Measurements from ENCODE around the gene PHOX2B. TPM values are rescaled to one million over a fixed set of nuclear protein-coding genes. Genes with fewer than 3 reads are reported as not detected.

Gene PHOX2B
- total RNA-seq, 1 experiment from 2014 or later = not detected

DNA sequence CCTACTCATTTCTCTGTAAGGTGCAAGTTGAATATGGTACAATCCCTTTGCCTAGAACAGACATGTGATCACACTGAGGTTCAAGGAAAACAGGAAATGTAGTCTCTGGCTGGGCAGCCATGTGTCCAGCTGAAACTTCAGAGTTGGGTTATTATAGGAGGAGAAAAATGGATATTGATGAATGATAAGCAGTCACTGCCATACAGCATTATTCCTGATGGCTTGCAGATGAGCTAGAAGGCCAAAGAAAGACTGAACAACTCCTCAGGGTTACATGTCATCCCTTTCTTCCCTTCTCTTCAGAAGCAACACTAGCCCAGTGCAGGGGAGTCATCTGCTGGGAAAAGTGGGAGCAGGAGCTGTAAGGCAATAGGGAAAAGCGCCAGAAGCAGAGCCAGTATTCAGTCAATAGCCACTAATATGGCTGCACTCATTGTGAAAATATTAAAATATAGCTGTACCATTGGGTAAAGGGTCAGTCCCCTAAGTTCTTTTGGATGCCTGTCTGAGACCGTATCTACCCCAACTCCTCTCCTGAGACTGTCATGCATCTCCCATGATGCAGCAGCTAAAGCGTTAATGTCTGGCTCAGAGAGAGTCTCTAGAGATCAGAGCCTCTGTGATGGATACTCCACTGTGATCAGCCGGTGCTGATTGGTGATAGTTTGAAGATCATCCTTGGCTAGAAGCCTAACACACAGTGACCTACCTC lies 20.5 kb downstream of the PHOX2B start:
- CTCF ChIA-PET = no interaction called here
- POLR2A ChIA-PET = interaction anchor here (0.6 kb wide), 1 partner anchor 18 kb away, joined by 4 read pairs; no protein-coding TSS in a partner anchor
- Histone ChIP-seq H3K27me3 (replicated peaks; ENCODE audit: control insufficient read depth, insufficient read depth, low read length) (no peaks in the 10 kb centered on the region), H3K4me1 (no peaks in the 10 kb centered on the region), H3K4me3 (ENCODE audit: low read depth, low read length) (no peak overlapping the region), H3K9me3 (0 out of 2 replicates have a peak, but pooled peaks cover 2% of the 10 kb centered on the region), H3K36me3 (ENCODE audit: control insufficient read depth, insufficient read depth, low read length) (no peaks in the 10 kb centered on the region)
- BruUV-seq (replicated peaks) = no TSS peak
- no peak overlapping the region for H3K27ac Mint-ChIP-seq (ENCODE audit: unreplicated experiment)
- H3K4me1 Mint-ChIP-seq (ENCODE audit: low read depth, unreplicated experiment) = peaks cover 6% of the 10 kb centered on the region
- TF ChIP-seq, protein P1, sequence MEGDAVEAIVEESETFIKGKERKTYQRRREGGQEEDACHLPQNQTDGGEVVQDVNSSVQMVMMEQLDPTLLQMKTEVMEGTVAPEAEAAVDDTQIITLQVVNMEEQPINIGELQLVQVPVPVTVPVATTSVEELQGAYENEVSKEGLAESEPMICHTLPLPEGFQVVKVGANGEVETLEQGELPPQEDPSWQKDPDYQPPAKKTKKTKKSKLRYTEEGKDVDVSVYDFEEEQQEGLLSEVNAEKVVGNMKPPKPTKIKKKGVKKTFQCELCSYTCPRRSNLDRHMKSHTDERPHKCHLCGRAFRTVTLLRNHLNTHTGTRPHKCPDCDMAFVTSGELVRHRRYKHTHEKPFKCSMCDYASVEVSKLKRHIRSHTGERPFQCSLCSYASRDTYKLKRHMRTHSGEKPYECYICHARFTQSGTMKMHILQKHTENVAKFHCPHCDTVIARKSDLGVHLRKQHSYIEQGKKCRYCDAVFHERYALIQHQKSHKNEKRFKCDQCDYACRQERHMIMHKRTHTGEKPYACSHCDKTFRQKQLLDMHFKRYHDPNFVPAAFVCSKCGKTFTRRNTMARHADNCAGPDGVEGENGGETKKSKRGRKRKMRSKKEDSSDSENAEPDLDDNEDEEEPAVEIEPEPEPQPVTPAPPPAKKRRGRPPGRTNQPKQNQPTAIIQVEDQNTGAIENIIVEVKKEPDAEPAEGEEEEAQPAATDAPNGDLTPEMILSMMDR (IDR thresholded peaks at IDR 0.05; ENCODE audit: insufficient read depth in 1 of 2, low read depth in 1 of 2, low read length in 1 of 2, severe bottlenecking in 1 of 2, unreplicated experiment in 1 of 2) = no peak
- intact Hi-C loops (cut with micrococcal nuclease; ENCODE audit: unreplicated experiment) = no loop called here
- peaks cover 16% of the 10 kb centered on the region for H3K27me3 Mint-ChIP-seq (ENCODE audit: insufficient read depth, unreplicated experiment)
- H3K4me3 Mint-ChIP-seq (ENCODE audit: unreplicated experiment) = no peak overlapping the region
- DNase-seq = no peak
- no peaks in the 10 kb centered on the region for H3K36me3 Mint-ChIP-seq (ENCODE audit: insufficient read depth, unreplicated experiment)
- peaks cover 11% of the 10 kb centered on the region for H3K9me3 Mint-ChIP-seq (ENCODE audit: unreplicated experiment)

GRCh38 chr4:41725254-41725653 lies 23.3 kb downstream of the PHOX2B start:
- no TSS peak for BruUV-seq (replicated peaks)
- H3K9me3 ChIP-seq = 0 out of 2 replicates have a peak, but pooled peaks cover 2% of the 10 kb centered on the region
- Mint-ChIP-seq H3K27ac (ENCODE audit: unreplicated experiment) (no peak overlapping the region), H3K4me3 (ENCODE audit: unreplicated experiment) (no peak overlapping the region), H3K9me3 (ENCODE audit: unreplicated experiment) (peaks cover 11% of the 10 kb centered on the region), H3K36me3 (ENCODE audit: insufficient read depth, unreplicated experiment) (no peaks in the 10 kb centered on the region), H3K27me3 (ENCODE audit: insufficient read depth, unreplicated experiment) (peaks cover 18% of the 10 kb centered on the region), H3K4me1 (ENCODE audit: low read depth, unreplicated experiment) (peaks cover 3% of the 10 kb centered on the region)
- H3K27me3 ChIP-seq (replicated peaks; ENCODE audit: control insufficient read depth, insufficient read depth, low read length) = no peaks in the 10 kb centered on the region
- TF ChIP-seq, protein P1 (IDR thresholded peaks at IDR 0.05; ENCODE audit: insufficient read depth in 1 of 2, low read depth in 1 of 2, low read length in 1 of 2, severe bottlenecking in 1 of 2, unreplicated experiment in 1 of 2) = no peak
- ChIA-PET POLR2A (no interaction called here), CTCF (no interaction called here)
- no peaks in the 10 kb centered on the region for H3K4me1 ChIP-seq
- DNase-seq = no peak
- intact Hi-C loops (cut with micrococcal nuclease; ENCODE audit: unreplicated experiment) = no loop called here
- no peaks in the 10 kb centered on the region for H3K36me3 ChIP-seq (ENCODE audit: control insufficient read depth, insufficient read depth, low read length)
- no peak overlapping the region for H3K4me3 ChIP-seq (ENCODE audit: low read depth, low read length)

GRCh38 chr4:41723286-41723685 lies 25.2 kb downstream of the PHOX2B start:
- Mint-ChIP-seq H3K27ac (ENCODE audit: unreplicated experiment) (no peak overlapping the region), H3K27me3 (ENCODE audit: insufficient read depth, unreplicated experiment) (peaks cover 27% of the 10 kb centered on the region), H3K4me1 (ENCODE audit: low read depth, unreplicated experiment) (no peaks in the 10 kb centered on the region), H3K4me3 (ENCODE audit: unreplicated experiment) (no peak overlapping the region), H3K36me3 (ENCODE audit: insufficient read depth, unreplicated experiment) (no peaks in the 10 kb centered on the region), H3K9me3 (ENCODE audit: unreplicated experiment) (peaks cover 11% of the 10 kb centered on the region)
- H3K36me3 ChIP-seq (ENCODE audit: control insufficient read depth, insufficient read depth, low read length) = no peaks in the 10 kb centered on the region
- BruUV-seq (replicated peaks) = no TSS peak
- H3K27me3 ChIP-seq (replicated peaks; ENCODE audit: control insufficient read depth, insufficient read depth, low read length) = no peaks in the 10 kb centered on the region
- no peak for DNase-seq
- H3K4me3 ChIP-seq (ENCODE audit: low read depth, low read length) = no peak overlapping the region
- intact Hi-C loops (cut with micrococcal nuclease; ENCODE audit: unreplicated experiment) = no loop called here
- no peaks in the 10 kb centered on the region for H3K4me1 ChIP-seq
- TF ChIP-seq, protein P1 (IDR thresholded peaks at IDR 0.05; ENCODE audit: insufficient read depth in 1 of 2, low read depth in 1 of 2, low read length in 1 of 2, severe bottlenecking in 1 of 2, unreplicated experiment in 1 of 2) = no peak
- CTCF ChIA-PET = no interaction called here
- 0 out of 2 replicates have a peak, but pooled peaks cover 2% of the 10 kb centered on the region for H3K9me3 ChIP-seq
- POLR2A ChIA-PET = no interaction called here

All from Caco-2 (cell line).